Measurements from ENCODE around the gene CPHXL2.

Gene CPHXL2

GRCh38 chr16:75679366-75679765 is 2.6 kb upstream of the CPHXL2 start:
- no peaks in the 10 kb centered on the region for H3K27me3 ChIP-seq (replicated peaks; ENCODE audit: control insufficient read depth, insufficient read depth, low read length)
- H3K9me3 ChIP-seq (ENCODE audit: control insufficient read depth, low read length) = no peaks in the 10 kb centered on the region
- no peak overlapping the region for H3K9ac ChIP-seq (ENCODE audit: low read length)
- H3K4me3 ChIP-seq (ENCODE audit: low read length) = no peak overlapping the region
- H3K36me3 ChIP-seq (ENCODE audit: control insufficient read depth, insufficient read depth, low read length, severe bottlenecking) = no peaks in the 10 kb centered on the region
- DNase-seq (ENCODE audit: low read depth) = no peak
- no peaks in the 10 kb centered on the region for H3K4me1 ChIP-seq (ENCODE audit: control insufficient read depth, insufficient read depth, low read length)

- Histone ChIP-seq H3K27me3 (replicated peaks; ENCODE audit: control insufficient read depth, insufficient read depth, low read length) (no peaks in the 10 kb centered on the region), H3K4me1 (ENCODE audit: control insufficient read depth, insufficient read depth, low read length) (no peaks in the 10 kb centered on the region), H3K9ac (ENCODE audit: low read length) (no peak overlapping the region), H3K9me3 (ENCODE audit: control insufficient read depth, low read length) (no peaks in the 10 kb centered on the region), H3K36me3 (ENCODE audit: control insufficient read depth, insufficient read depth, low read length, severe bottlenecking) (no peaks in the 10 kb centered on the region), H3K4me3 (ENCODE audit: low read length) (no peak overlapping the region)
- DNase-seq (ENCODE audit: low read depth) = no peak
Measured at GRCh38 chr16:75667503-75667902, 9.3 kb downstream of the CPHXL2 start.

- peaks cover 32% of the 10 kb centered on the region for H3K36me3 ChIP-seq (ENCODE audit: control insufficient read depth, insufficient read depth, low read length, severe bottlenecking)
- no peaks in the 10 kb centered on the region for H3K9me3 ChIP-seq (ENCODE audit: control insufficient read depth, low read length)
- no peak overlapping the region for H3K9ac ChIP-seq (ENCODE audit: low read length)
- H3K27me3 ChIP-seq (replicated peaks; ENCODE audit: control insufficient read depth, insufficient read depth, low read length) = no peaks in the 10 kb centered on the region
- no peak for DNase-seq (ENCODE audit: low read depth)
- peaks cover 21% of the 10 kb centered on the region for H3K4me1 ChIP-seq (ENCODE audit: control insufficient read depth, insufficient read depth, low read length)
- H3K4me3 ChIP-seq (ENCODE audit: low read length) = no peak overlapping the region
Measured at GRCh38 chr16:75660726-75661302, 16.0 kb downstream of the CPHXL2 start.

DNA sequence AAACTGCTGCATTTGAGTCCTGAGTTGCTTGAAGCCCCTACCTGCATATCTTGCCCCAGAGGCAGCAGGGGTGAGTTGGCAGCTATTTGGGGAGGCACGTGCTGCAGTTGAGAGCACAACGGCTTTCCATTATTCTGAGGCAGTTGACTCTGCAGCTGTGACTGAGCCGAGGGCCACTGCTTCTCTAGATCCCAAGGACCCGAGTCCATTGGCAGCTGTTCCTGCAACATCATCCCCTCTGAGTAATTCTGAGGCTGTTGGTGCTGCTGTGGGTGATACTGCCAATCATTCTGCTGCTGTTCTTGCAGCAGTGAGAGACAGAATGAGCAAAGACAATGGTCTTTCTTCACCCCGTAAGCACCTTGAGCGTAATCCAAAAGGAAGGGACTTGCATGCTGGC is 16.5 kb downstream of the CPHXL2 start:
- peaks cover 21% of the 10 kb centered on the region for H3K4me1 ChIP-seq (ENCODE audit: control insufficient read depth, insufficient read depth, low read length)
- H3K4me3 ChIP-seq (ENCODE audit: low read length) = no peak overlapping the region
- no peaks in the 10 kb centered on the region for H3K27me3 ChIP-seq (replicated peaks; ENCODE audit: control insufficient read depth, insufficient read depth, low read length)
- H3K9ac ChIP-seq (ENCODE audit: low read length) = no peak overlapping the region
- no peaks in the 10 kb centered on the region for H3K9me3 ChIP-seq (ENCODE audit: control insufficient read depth, low read length)
- no peak for DNase-seq (ENCODE audit: low read depth)
- H3K36me3 ChIP-seq (ENCODE audit: control insufficient read depth, insufficient read depth, low read length, severe bottlenecking) = peaks cover 37% of the 10 kb centered on the region

GRCh38 chr16:75658175-75658574 is 18.6 kb downstream of the CPHXL2 start:
- peaks cover 34% of the 10 kb centered on the region for H3K4me1 ChIP-seq (ENCODE audit: control insufficient read depth, insufficient read depth, low read length)

DNA sequence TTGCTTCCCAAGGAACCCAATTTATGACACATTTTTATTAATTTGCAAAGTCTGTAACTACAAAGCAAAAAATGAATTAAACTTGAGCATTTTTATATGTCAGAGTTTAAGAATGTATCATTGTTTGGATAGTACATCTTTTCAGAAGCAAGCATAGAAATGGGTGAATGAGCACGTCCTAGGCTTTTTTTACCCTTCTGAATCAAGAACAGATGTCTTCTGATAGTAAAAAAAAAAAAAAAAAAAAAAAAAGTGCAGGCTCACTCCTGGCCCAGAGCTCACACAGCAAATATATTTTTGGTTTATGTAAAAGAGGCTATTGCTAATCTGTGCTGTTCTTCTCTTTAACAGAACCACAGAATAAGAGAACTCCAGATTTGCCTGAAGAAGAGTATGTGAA is 22.9 kb downstream of the CPHXL2 start:
- Histone ChIP-seq H3K4me1 (ENCODE audit: control insufficient read depth, insufficient read depth, low read length) (peaks cover 53% of the 10 kb centered on the region), H3K9ac (ENCODE audit: low read length) (peak overlapping the region; percentile 37), H3K9me3 (ENCODE audit: control insufficient read depth, low read length) (no peaks in the 10 kb centered on the region), H3K27me3 (replicated peaks; ENCODE audit: control insufficient read depth, insufficient read depth, low read length) (no peaks in the 10 kb centered on the region), H3K36me3 (ENCODE audit: control insufficient read depth, insufficient read depth, low read length, severe bottlenecking) (peaks cover 45% of the 10 kb centered on the region), H3K4me3 (ENCODE audit: low read length) (no peak overlapping the region)
- peak; percentile 81 for DNase-seq (ENCODE audit: low read depth)

More at GRCh38 chr16:75658175-75658574, 18.6 kb downstream of the CPHXL2 start:
- H3K36me3 ChIP-seq (ENCODE audit: control insufficient read depth, insufficient read depth, low read length, severe bottlenecking) = peaks cover 46% of the 10 kb centered on the region
- no peak overlapping the region for H3K4me3 ChIP-seq (ENCODE audit: low read length)
- H3K9ac ChIP-seq (ENCODE audit: low read length) = no peak overlapping the region
- H3K27me3 ChIP-seq (replicated peaks; ENCODE audit: control insufficient read depth, insufficient read depth, low read length) = no peaks in the 10 kb centered on the region
- H3K9me3 ChIP-seq (ENCODE audit: control insufficient read depth, low read length) = no peaks in the 10 kb centered on the region
- no peak for DNase-seq (ENCODE audit: low read depth)

DNA sequence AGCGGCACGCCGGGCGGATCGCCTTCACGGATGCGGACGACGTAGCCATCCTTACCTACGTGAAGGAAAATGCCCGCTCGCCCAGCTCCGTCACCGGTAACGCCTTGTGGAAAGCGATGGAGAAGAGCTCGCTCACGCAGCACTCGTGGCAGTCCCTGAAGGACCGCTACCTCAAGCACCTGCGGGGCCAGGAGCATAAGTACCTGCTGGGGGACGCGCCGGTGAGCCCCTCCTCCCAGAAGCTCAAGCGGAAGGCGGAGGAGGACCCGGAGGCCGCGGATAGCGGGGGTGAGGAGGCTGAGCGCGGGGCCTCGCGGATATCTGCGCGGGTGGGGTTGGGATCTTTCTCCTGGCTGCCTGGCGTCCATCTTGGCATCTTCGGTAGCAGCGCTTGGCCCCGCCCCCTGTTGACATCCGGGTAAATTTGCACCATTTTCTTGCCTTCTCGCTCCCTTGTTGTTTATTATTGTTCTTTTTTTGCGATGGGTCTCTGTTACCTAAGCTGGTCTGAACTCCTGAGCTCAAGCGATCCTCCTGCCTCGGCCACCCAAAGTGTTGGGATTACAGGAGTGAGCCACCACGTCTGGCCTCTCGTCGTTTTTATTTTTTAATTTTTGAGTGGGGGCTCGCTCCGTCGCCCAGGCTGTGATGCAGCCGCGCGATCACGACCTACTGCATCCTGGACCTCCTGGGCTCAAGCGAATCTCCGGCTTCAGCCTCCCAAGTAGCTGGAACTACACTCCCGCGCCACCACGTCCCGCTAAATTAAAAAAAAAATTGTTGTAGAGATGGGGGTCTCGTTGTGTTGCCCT is 28.3 kb downstream of the CPHXL2 start:
- H3K4me3 ChIP-seq (ENCODE audit: low read length) = peak overlapping the region; percentile 99
- H3K4me1 ChIP-seq (ENCODE audit: control insufficient read depth, insufficient read depth, low read length) = peaks cover 54% of the 10 kb centered on the region
- DNase-seq (ENCODE audit: low read depth) = peak; percentile 90
- peaks cover 20% of the 10 kb centered on the region for H3K36me3 ChIP-seq (ENCODE audit: control insufficient read depth, insufficient read depth, low read length, severe bottlenecking)
- no peaks in the 10 kb centered on the region for H3K9me3 ChIP-seq (ENCODE audit: control insufficient read depth, low read length)
- peak overlapping the region; percentile 99 for H3K9ac ChIP-seq (ENCODE audit: low read length)
- no peaks in the 10 kb centered on the region for H3K27me3 ChIP-seq (replicated peaks; ENCODE audit: control insufficient read depth, insufficient read depth, low read length)

- Histone ChIP-seq H3K27me3 (replicated peaks; ENCODE audit: control insufficient read depth, insufficient read depth, low read length) (no peaks in the 10 kb centered on the region), H3K9me3 (ENCODE audit: control insufficient read depth, low read length) (no peaks in the 10 kb centered on the region), H3K4me3 (ENCODE audit: low read length) (peak within 1 kb of the TSS; percentile 99), H3K36me3 (ENCODE audit: control insufficient read depth, insufficient read depth, low read length, severe bottlenecking) (peaks cover 26% of the 10 kb centered on the region), H3K4me1 (ENCODE audit: control insufficient read depth, insufficient read depth, low read length) (peaks cover 46% of the 10 kb centered on the region), H3K9ac (ENCODE audit: low read length) (peak within 1 kb of the TSS; percentile 99)
- peak; percentile 97 for DNase-seq (ENCODE audit: low read depth)
Measured at GRCh38 chr16:75647492-75648264, 29.1 kb downstream of the CPHXL2 start, which contains the start of the genes KARS1 and TERF2IP. Gene KARS1 (minus strand): TSS chr16:75647665. CDS start chr16:75647639, 26 bp downstream. Gene TERF2IP (plus strand): TSS chr16:75647773. CDS start chr16:75647883, 110 bp downstream.

DNA sequence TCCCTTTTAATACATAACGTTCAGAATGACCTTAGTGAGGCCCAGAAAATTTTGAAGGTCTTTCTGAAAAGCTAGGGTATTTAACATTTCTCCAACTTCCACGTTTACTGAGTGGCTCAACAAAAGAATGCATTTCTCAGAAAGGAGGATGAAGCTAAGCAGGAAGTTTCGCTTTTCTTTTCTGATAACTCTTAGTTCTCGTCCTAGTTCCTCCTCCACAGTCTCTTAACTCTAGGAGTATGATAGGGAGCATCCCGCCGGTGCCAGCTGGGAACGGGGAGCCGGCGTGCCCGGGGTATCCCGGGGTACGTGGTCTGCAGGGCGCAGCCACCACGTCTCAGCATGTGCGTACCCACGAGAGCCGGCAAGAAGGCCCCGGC is 29.7 kb downstream of the CPHXL2 start:
- peaks cover 31% of the 10 kb centered on the region for H3K36me3 ChIP-seq (ENCODE audit: control insufficient read depth, insufficient read depth, low read length, severe bottlenecking)
- peak overlapping the region; percentile 99 for H3K9ac ChIP-seq (ENCODE audit: low read length)
- H3K9me3 ChIP-seq (ENCODE audit: control insufficient read depth, low read length) = no peaks in the 10 kb centered on the region
- no peaks in the 10 kb centered on the region for H3K27me3 ChIP-seq (replicated peaks; ENCODE audit: control insufficient read depth, insufficient read depth, low read length)
- H3K4me1 ChIP-seq (ENCODE audit: control insufficient read depth, insufficient read depth, low read length) = peaks cover 41% of the 10 kb centered on the region
- DNase-seq (ENCODE audit: low read depth) = no peak
- H3K4me3 ChIP-seq (ENCODE audit: low read length) = peak overlapping the region; percentile 99

DNA sequence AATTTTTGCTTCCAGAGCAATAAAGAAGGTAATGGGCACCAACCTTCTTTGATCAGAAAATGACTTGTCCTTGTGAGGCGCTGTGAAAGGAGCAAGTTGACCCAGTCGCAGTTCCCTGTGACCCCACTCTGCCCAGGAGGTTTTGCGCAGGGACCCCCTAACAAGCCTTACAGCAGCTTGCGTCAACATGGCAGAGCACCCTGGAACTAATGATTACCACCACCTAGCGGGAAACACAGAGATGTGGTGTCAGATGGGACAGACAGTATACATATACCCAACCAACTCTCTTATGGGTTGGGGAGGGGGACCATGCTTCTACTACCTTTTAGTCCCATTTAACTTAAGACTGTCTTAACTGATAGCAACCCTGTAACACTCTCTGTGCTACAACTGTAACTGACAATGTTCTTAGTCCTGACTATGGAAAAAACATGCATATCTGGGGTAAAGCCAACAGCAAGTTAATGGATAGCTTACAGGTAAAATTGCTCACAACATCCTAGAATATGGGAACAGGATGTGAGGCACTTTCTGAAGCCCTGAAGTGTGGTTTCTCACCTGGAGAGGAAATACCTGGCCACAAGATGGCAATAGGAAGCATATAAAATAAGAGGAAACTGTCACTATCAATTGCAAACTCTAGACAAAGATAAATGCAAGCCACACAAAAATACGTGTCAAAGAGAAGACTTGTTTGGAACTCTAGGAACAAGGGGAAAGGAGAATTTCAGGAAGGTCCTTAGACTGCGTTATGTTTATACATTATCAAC is 32.4 kb downstream of the CPHXL2 start:
- Histone ChIP-seq H3K36me3 (ENCODE audit: control insufficient read depth, insufficient read depth, low read length, severe bottlenecking) (peaks cover 56% of the 10 kb centered on the region), H3K9me3 (ENCODE audit: control insufficient read depth, low read length) (no peaks in the 10 kb centered on the region), H3K4me1 (ENCODE audit: control insufficient read depth, insufficient read depth, low read length) (peaks cover 15% of the 10 kb centered on the region), H3K27me3 (replicated peaks; ENCODE audit: control insufficient read depth, insufficient read depth, low read length) (no peaks in the 10 kb centered on the region), H3K9ac (ENCODE audit: low read length) (no peak overlapping the region), H3K4me3 (ENCODE audit: low read length) (no peak overlapping the region)
- no peak for DNase-seq (ENCODE audit: low read depth)

Data from adipocyte (in vitro differentiated cells).